GM19035 (cell line): ENCODE measurements around the gene SLC22A2.
"Not testable (repeated sequence)": the region's sequence is repeated elsewhere in the genome, so short reads cannot be mapped to it uniquely, and the experiment has no call there.

Experiments used
- ATAC-seq: cut with Tn5 transposase; IDR thresholded peaks from one replicate; pipeline ENCODE4 v1.9.1; 2021; ENCODE audit not compliant: unreplicated experiment

Gene SLC22A2

DNA sequence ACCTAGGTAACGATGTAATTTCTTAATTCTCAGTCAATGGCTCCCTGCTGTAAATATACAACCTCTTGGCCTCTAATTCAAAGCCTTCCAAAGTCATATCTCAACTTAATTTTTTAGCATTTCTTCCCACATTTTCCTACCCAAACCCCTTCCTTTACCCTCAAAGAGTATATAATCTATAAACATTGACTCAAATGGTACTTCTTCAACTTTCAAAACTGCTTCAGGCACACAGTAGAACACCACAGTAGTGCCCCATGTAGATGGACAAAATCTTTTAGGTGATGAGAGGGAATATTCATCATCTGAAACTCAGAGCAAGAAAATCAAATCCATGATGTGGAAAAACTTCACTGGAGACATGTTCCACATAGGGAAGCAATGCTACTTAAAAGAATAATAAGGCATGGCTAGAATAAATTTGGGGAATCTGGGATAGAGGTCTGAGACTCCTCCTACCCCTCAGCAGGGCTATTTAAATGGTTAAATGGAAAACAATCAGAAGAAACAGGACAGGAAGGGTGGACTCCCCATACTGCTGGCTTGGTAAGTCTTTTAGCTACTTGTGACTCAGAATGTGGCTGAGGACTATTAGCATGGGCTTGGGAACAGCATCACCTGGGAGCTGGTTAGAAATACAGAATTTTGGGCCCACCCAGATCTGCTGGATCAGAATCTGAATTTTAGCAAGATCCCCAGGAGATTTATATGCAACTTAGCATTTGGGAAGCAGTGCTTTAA is 6.4 kb downstream of the SLC22A2 start:
- no peak for ATAC-seq

DNA sequence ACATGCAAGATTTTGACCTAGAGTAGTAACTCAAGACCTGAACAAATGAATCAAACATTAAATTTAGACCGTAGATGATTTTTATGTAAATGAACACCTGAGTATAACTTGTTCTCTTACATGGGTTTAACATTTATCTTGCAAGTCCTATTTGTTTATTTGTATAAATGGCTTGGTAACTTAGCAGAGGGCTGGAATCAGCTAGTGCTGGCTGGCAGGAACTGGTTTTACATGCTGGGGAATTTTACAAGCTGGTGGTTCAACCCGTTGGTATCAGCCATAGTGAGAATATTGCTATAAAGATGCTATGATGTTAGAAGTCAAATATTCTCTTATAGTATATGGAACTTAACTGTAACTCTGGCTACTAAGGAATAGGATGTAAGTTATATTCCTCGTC is 8.9 kb downstream of the SLC22A2 start:
- ATAC-seq, result no peak

DNA sequence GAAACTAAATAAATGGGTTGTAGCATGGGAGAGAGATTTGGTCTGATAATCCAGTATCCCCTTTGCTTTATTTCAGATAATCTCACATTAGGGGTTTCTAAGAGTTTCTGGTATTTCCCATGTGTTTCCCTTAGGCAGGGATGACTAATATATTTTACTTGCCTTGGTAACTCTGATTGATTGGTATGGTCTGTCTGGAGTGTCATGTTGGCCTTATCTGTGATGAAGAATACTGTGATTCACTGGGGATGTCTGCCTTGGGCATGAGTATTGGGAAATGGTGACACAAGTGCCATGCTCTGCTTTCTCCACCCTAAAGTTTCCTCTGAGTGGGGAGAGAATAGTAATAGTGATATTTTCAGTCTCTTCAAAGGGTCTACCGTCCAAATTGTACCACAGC is 10.1 kb downstream of the SLC22A2 start:
- ATAC-seq, result no peak

DNA sequence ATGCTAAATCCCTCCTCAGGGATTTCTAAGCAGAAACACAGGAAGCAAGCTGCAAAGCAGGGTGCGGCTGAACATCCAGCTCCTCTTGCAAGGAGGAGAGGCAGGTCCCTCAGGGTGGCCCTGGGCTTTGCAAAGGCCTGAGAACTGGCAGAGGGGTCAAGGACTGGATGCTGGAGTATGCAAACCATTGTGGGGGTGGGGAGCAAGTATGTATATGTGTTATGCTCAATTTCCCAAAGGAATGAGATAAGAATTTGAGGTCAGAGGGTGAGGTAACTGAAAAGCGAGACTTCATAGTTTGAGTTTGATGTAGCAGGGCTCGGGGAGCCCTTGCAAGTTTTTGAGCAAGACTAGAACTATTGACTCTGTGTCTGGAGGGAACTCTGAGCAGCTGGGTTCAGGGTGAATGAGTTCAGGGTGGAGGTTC is 11.2 kb downstream of the SLC22A2 start:
- ATAC-seq, result no peak

DNA sequence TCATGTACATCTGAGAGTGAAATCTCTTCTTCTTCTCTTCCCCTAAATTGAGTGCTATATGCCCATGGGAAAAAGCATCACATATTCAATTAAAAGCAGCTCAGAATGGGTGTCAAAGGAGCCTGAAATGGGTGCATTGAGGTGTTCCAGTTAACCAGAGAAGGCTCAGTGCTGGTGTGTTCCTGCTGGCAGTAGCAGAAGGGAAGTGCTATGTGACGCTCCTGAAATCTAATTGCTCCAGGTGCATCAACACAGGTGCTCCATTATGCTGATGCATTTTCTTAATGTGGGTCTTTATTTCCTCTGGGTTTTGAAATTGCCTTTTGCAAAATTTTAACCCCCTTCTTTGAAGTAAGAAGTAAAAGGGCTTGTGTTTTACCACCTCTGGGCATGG is 17.9 kb downstream of the SLC22A2 start:
- ATAC-seq, result no peak

DNA sequence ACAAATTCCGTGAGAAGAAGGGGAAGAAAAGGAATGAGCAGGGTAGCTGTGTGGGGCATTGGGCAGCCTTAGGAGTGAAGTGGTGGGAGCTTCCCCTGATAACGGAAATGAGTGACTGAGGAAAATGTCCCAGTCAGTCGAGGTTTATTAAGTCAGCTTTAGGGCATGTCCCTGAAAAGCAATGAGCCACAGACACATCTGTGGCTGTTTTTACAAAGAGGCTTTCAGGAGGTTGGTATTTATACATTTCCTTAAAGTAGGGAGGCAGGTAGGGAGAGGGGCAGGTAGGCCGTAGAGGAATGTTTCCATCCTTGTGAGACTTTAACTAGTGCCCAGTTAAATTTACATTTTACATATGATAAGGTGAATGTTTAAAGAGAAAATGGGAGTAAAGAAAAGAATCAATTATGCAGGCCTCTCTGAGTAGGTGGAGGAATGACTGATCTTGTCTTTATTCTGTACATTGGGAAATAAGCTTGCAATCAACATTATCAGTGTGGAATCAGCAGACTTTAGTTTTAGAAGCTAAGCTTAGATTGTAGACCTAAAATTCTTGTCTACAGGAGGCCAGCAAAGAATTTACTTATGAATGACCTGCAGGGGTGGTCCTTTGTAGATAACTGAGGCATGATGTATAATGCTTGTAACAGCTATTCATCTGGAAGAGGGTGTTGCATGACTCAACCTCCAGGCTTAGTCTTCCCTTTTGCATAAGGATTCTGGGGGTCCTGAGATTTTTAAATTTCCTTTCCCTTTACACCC is 18.5 kb downstream of the SLC22A2 start:
- ATAC-seq, result no peak

DNA sequence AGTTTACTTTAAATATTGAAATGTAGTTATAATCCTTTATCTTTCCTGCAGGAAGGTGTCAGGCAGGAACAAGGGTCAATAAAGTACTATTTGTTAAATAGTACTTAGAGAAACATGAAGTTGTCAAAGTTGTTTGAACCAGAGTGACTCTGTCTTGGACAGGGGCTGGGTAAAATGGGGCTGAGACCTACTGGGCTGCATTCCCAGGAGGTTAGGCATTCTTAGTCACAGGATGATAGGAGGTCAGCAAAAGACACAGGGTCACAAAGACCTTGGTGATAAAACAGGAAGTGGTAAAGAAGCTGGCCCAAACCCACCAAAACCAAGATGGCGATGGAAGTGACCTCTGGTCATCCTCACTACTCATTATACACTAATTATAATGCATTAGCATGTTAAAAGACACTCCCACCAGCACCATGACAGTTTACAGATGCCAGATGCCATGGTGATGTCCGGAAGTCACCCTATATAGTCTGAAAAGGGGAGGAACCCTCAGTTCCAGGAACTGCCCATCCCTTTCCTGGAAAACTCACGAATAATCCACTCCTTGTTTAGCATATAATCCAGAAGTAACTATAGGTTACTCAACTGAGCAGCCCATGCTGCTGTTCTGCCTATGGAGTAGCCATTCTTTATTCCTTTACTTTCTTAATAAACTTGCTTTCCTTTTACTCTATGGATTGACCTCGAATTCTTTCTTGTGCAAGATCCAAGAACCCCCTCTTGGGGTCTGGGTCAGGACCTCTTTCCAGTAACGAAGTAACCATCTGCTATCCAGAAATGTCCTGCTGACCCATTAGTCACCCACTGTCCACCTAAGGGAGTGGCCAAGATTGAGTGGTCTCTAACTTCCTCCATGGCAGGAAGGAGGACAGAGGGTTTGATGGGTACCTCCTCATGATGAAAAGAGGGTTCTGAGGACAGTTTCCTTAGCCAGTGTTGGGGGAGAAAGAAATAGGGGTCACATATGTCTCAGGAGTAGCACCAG is 19.6 kb downstream of the SLC22A2 start:
- ATAC-seq, result no peak

DNA sequence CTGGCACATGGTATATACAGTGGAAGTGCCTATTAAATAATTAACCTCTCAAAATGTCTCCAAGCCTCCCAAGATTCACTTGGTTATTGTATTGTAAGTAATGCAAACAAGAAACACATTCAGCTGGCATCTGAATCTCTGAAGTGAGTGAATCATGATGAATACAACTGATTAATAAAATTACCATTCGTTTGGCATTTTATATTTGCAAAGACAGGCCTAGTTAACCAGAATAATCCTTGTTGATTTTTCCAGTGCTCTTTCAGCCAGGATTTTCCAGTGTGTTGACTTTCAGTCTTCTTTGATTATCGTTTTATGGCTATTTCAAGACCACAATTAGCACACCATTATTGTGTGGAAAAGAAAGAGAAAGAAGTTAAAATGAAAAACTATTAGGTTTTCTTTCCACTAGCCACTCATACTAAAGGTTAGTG is 20.3 kb downstream of the SLC22A2 start:
- no peak for ATAC-seq

DNA sequence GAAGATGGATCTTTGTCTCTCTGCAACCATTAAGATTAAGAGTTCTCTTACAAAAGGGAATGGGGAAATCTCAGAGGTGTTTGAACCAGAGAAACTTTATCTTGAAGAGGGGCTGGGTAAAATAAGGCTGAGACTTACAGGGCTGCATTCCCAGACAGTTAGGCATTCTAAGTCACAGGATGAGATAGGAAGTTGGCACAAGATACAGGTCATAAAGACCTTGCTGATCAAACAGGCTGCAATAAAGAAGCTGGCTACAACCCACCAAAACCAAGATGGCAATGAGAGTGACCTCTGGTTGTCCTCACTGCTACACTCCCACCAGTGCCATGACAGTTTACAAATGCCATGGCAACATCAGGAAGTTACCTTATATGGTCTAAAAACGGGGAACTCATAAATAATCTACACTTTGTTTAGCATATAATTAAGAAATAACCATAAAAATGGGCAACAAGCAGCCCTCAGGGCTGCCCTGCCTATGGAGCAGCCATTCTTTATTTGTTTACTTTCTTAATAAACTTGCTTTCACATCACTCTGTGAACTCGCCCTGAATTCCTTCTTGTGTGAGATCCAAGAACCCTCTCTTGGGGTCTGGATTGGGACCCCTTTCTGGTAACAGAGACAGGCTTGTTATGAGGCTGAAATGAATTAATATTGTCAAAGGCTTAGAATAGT is 20.9 kb downstream of the SLC22A2 start:
- not testable (repeated sequence) for ATAC-seq

DNA sequence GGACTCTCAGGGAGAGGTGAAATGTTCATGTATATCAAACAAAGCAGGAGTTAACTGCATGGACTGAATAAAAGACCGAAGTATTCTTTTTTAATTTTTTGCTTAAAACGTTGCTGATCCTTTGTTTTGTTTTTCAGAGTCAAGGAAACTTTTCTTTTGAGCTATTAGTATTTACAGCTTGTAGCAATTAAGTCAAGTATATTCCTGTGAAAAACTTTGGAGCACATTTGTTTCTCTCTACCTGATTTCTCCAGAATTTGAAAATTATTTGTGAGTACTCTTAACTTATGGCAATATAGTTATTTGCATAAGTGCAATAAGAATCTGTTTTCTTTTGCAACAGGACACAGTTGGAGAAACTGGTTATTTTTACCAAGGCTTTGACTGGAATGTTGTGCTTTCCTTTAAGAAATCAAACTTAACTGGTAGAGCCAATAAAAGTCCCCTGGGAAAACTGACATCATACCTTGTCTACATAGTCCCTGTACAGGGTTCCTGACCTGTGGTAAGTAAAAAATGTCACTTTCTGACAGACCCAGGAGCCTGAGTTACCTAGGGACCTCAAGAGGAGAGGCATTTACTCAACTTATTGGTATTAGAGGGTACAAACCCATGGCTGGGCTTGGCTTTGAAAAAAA is 22.3 kb downstream of the SLC22A2 start:
- not testable (repeated sequence) for ATAC-seq

DNA sequence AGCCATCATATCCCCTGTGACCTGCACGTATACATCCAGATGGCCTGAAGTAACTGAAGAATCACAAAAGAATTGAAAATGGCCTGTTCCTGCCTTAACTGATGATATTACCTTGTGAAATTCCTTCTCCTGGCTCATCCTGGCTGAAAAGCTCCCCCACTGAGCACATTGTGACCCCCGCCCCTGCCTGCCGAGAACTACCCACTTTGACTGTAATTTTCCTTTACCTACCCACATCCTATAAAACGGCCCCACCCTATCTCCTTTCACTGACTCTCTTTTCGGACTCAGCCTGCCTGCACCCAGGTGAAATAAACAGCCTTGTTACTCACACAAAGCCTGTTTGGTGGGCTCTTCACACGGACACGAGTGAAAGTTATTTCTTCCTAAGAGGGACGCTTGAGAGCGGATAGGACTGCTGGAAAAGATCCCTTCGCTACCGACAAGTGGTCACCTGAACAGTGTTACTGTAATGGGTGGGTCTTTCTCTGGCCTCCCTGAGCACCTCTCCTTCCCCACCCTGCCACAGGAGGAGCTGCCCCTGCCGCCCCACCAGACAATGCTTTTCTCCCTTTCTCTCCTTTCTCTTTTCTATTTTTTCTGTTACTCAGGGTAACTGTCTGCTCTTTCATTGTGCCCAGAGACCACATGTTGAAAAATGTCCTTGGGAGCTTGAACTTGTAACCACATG is 24.5 kb downstream of the SLC22A2 start:
- ATAC-seq, result not testable (repeated sequence)

DNA sequence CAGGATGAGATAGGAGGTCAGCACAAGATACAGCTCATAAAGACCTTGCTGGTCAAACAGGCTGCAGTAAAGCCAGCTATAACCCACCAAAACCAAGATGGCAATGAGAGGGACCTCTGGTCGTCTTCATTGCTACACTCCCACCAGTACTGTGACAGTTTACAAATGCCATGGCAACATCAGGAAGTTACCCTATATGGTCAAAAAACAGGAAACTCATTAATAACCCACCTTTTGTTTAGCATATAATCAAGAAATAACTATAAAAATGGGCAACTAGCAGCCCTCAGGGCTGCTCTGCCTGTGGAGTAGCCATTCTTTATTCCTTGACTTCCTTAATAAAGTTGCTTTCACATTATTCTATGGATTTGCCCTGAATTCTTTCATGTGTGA is 30.9 kb downstream of the SLC22A2 start:
- ATAC-seq, result no peak

DNA sequence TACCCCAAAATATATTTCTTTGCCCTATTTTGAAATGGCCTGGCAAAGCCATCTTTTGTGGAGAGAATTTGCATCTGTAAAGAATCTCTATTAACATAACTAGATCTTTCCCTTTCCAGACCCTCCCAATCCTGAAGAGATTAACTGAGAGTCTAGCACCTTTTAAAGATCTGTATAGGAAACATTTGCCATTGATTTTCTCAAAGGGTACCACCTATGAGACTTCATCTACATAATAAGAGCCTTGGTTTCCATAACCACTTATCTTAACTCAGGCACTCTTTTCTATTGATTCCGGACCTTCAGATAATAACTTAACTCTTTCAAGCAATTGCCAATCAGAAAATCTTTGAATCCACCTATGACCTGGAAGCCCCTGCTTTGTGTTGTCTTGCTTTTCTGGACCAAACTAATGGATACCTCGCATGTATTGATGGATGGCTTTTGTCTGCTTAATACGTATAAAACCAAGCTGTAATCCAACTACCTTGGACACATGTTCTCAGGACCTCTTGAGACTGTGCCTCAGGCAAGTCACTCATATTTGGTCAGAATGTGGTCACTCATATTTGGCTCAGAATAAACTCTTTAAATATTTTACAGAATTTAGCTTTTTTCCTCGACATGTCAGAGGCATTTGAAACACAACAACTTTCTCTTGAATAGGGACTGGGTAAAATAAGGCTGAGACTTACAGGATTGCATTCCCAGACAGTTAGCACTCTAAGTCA is 31.4 kb downstream of the SLC22A2 start:
- ATAC-seq, result no peak

DNA sequence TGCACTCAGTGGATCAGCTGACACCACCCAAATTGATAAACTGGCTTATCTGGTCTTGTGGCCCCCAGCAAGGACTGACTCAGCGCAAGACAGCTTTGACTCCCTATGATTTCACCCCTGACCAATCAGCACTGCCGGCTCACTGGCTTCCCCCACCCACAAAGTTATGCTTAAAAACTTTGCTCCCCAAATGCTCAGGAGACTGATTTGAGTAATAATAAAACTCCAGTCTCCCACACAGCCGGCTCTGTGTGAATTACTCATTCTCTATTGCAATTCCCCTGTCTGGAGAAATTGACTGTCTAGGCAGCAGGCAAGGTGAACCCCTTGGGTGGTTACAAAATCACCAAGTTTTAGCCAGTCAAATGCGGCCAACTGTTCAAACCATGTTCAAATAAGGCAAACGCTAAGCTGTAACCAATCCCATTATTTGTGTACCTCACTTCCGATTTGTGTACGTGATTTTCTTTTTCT is 32.5 kb downstream of the SLC22A2 start:
- ATAC-seq, result no peak

DNA sequence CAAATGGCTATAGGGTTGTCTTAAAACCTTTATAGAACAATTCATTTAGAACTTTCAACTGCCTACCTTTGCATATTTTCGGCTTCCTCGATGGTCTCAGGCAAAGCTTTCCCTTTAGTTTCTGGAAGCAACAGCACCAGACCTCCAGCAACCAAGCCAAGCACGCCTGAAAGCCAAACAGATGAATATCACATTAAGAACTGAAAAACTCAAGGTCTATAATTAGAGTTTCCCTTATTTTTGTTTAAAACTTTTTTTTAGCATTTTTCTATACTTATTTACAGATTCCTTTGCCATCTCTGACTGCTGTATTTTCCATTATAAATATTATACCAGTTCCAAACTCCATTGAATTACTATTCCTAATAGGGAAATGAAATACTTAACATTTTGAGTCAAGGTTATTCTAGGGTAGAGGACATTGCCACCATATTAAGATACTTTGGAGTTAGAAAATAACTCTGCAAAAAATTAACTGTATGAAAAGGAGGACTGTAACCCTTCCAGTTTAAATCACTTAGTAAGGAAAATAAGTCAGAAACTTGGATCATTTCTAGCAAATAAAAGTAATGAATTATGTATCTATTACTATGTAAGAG is 33.9 kb downstream of the SLC22A2 start:
- ATAC-seq, result no peak

DNA sequence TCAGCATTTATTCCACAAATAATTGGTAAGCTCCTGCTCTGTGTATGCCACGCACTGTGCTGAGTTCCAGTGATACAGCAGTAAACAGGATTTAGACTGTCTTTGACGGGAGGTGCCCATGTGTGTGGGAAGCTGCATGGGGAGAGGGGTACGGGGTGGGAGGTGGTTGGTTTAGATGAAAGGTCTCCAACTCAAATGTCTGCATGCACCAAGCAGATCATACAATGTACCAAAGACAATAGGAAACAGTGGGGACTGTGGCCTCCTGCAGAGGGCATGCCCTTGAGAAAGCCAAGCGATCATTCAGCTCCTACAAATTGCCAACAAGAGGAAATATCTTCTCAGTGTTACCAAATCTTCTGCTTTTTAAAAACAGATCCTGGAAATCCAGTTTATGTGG is 36.1 kb downstream of the SLC22A2 start:
- no peak for ATAC-seq

DNA sequence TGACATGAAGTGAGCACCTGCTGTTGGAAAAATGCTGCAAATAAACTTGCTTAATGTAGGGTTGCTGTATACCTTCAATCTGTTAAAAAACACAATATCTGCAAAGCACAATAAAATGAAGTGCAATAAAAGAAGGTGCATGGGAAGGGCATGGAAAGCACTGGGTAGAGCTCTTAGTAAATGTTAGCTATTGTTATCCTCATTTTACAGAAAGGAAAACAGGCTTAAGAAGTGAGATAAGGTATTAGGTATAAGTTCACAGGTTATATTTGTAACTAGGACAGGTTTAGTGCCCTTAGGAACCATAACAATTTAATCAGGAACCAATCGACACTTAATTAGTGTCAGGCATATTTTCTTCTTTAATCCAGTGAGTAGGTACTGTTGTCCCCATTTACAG is 36.7 kb downstream of the SLC22A2 start:
- ATAC-seq, result no peak

DNA sequence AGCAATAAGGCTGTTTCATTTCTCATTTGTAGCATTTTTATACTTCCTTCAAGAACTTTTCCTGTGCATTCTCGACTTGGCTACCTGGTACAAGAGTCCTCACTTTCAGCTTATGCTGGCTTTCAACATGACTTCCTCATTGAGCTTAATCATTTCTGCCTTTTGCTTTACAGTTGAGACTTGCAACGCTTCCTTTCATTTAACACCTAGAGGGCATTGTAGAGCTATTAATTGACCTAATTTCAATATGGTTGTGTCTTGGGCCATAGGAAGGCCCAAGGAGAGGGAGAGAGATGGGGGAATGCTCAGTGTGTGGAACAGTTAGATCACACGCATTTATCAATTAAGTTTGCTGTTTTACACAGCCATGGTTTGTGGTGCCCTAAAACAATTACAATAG is 37.2 kb downstream of the SLC22A2 start:
- ATAC-seq, result peak; percentile 50
